GDM1 (cell line): ENCODE results near the gene PSMB7.

ENCODE experiments used
- DNase-seq: peaks from one replicate; lab custom pipeline; 2025; lab: John Stamatoyannopoulos, UW

PSMB7 gene

GRCh38 chr9:124415102-124415851 is at the start of gene PSMB7:
TSS of gene PSMB7 (minus strand) at chr9:124415442. CDS start at chr9:124415425, 17 bp downstream.
- peak; percentile 91 for DNase-seq

- DNase-seq: no peak
Observed at GRCh38 chr9:124462739-124463138, 47.5 kb upstream of the PSMB7 start.

- DNase-seq: no peak
Observed at GRCh38 chr9:124458441-124458840, 43.2 kb upstream of the PSMB7 start.

GRCh38 chr9:124457887-124458431 is 42.7 kb upstream of the PSMB7 start:
- DNase-seq: no peak

GRCh38 chr9:124457079-124457886 is 42.0 kb upstream of the PSMB7 start:
- no peak for DNase-seq

GRCh38 chr9:124456341-124457078 is 41.3 kb upstream of the PSMB7 start:
- no peak for DNase-seq

- DNase-seq: no peak
Observed at GRCh38 chr9:124455820-124456219, 40.6 kb upstream of the PSMB7 start.

GRCh38 chr9:124454791-124455443 is 39.7 kb upstream of the PSMB7 start:
- DNase-seq: no peak

- no peak for DNase-seq
Observed at GRCh38 chr9:124454296-124454695, 39.1 kb upstream of the PSMB7 start.

GRCh38 chr9:124453586-124454191 is 38.4 kb upstream of the PSMB7 start:
- DNase-seq: no peak

GRCh38 chr9:124452841-124453585 is 37.8 kb upstream of the PSMB7 start:
- DNase-seq: no peak

- DNase-seq: no peak
Observed at GRCh38 chr9:124452326-124452725, 37.1 kb upstream of the PSMB7 start.

- no peak for DNase-seq
Observed at GRCh38 chr9:124450931-124451661, 35.9 kb upstream of the PSMB7 start.

GRCh38 chr9:124450241-124450924 is 35.1 kb upstream of the PSMB7 start, which contains the start of gene ADGRD2:
TSS of gene ADGRD2 (plus strand) at chr9:124450451. CDS start at chr9:124451667, 1,216 bp downstream.
- no peak for DNase-seq

GRCh38 chr9:124449381-124450151 is 34.3 kb upstream of the PSMB7 start:
- DNase-seq: no peak

GRCh38 chr9:124448019-124448418 is 32.8 kb upstream of the PSMB7 start:
- DNase-seq: no peak

- DNase-seq: no peak
Observed at GRCh38 chr9:124447297-124447661, 32.0 kb upstream of the PSMB7 start.

- no peak for DNase-seq
Observed at GRCh38 chr9:124444166-124444565, 28.9 kb upstream of the PSMB7 start.
